Measurements from ENCODE around the gene OBP2B.
"Not testable (repeated sequence)": the region's sequence is repeated elsewhere in the genome, so short reads cannot be mapped to it uniquely, and the experiment has no call there.

DNA sequence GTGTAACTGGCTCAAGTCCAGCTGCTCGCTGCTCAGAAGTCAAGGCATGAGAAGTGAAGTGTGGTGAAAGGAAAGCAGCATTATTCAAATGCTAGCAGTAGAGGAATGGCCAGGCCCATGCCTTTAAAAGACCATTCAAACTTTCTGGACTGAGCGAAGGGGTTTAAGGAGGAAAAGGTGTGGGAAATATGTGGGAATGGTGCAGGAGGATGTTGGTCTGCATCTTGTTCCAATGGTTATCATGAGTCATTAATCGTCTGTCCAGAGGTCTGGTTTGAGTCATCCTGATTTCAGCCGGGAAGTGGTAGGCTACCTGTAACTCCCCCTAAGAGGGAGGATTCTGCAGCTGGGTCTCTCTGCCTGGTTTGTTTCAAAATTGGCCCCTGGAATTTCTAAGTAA is 5.2 kb upstream of the OBP2B start:
- TF ChIP-seq, protein P1, sequence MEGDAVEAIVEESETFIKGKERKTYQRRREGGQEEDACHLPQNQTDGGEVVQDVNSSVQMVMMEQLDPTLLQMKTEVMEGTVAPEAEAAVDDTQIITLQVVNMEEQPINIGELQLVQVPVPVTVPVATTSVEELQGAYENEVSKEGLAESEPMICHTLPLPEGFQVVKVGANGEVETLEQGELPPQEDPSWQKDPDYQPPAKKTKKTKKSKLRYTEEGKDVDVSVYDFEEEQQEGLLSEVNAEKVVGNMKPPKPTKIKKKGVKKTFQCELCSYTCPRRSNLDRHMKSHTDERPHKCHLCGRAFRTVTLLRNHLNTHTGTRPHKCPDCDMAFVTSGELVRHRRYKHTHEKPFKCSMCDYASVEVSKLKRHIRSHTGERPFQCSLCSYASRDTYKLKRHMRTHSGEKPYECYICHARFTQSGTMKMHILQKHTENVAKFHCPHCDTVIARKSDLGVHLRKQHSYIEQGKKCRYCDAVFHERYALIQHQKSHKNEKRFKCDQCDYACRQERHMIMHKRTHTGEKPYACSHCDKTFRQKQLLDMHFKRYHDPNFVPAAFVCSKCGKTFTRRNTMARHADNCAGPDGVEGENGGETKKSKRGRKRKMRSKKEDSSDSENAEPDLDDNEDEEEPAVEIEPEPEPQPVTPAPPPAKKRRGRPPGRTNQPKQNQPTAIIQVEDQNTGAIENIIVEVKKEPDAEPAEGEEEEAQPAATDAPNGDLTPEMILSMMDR (IDR thresholded peaks at IDR 0.05; ENCODE audit: poor library complexity, severe bottlenecking): not testable (repeated sequence)
- not testable (repeated sequence) for TF ChIP-seq MXI1 (conservative IDR thresholded peaks at IDR 0.05; ENCODE audit: poor library complexity, severe bottlenecking); EP300 (conservative IDR thresholded peaks at IDR 0.05; ENCODE audit: poor library complexity, severe bottlenecking); SMC3 (conservative IDR thresholded peaks at IDR 0.05; ENCODE audit: poor library complexity); POLR2AphosphoS5 (IDR thresholded peaks at IDR 0.05)

Data from neural cell (in vitro differentiated cells).